ENCODE measurements around the gene FGD4.

The FGD4 gene

GRCh38 chr12:32407795-32408194, 8.4 kb downstream of the FGD4 start:
- DNase-seq = no peak

- no peak for DNase-seq
Observed at GRCh38 chr12:32413412-32413811, 14.1 kb downstream of the FGD4 start.

- DNase-seq = no peak
Observed at GRCh38 chr12:32418221-32418620, 18.9 kb downstream of the FGD4 start.

GRCh38 chr12:32418903-32419519, 19.7 kb downstream of the FGD4 start:
- no peak for DNase-seq

- no peak for DNase-seq
Observed at GRCh38 chr12:32419520-32419960, 20.2 kb downstream of the FGD4 start.

- no peak for DNase-seq
Observed at GRCh38 chr12:32420356-32420755, 21.0 kb downstream of the FGD4 start.

- DNase-seq = no peak
Observed at GRCh38 chr12:32423559-32423958, 24.2 kb downstream of the FGD4 start.

- no peak for DNase-seq
Observed at GRCh38 chr12:32431025-32431424, 31.7 kb downstream of the FGD4 start.

GRCh38 chr12:32435921-32436705, 36.8 kb downstream of the FGD4 start:
- no peak for DNase-seq

- no peak for DNase-seq
Observed at GRCh38 chr12:32437095-32437515, 37.7 kb downstream of the FGD4 start.

GRCh38 chr12:32440120-32440865, 40.9 kb downstream of the FGD4 start:
- DNase-seq = no peak

GRCh38 chr12:32443491-32443890, 44.1 kb downstream of the FGD4 start:
- DNase-seq = no peak

- DNase-seq = no peak
Observed at GRCh38 chr12:32444895-32445294, 45.5 kb downstream of the FGD4 start.

GRCh38 chr12:32445356-32445755, 46.0 kb downstream of the FGD4 start:
- no peak for DNase-seq

GRCh38 chr12:32446316-32447119, 47.2 kb downstream of the FGD4 start:
- no peak for DNase-seq

- no peak for DNase-seq
Observed at GRCh38 chr12:32448586-32448985, 49.2 kb downstream of the FGD4 start.

- DNase-seq = no peak
Observed at GRCh38 chr12:32450363-32450762, 51.0 kb downstream of the FGD4 start.

GRCh38 chr12:32450768-32451167, 51.4 kb downstream of the FGD4 start:
- DNase-seq = peak; percentile 7

GRCh38 chr12:32451816-32452215, 52.5 kb downstream of the FGD4 start:
- no peak for DNase-seq

GRCh38 chr12:32454075-32454474, 54.7 kb downstream of the FGD4 start:
- DNase-seq = no peak

- DNase-seq = no peak
Observed at GRCh38 chr12:32454866-32455265, 55.5 kb downstream of the FGD4 start.

- peak; percentile 44 for DNase-seq
Observed at GRCh38 chr12:32455607-32456071, 56.3 kb downstream of the FGD4 start.

All from CD4-positive, alpha-beta T cell treated with Interleukin-4 for 4 hours (primary cell).